Cardiac fibroblast (primary cell): ENCODE results near the gene ZNF554.

Experiments
- DNase-seq, 2 donors: peaks; one replicate each; pipeline versions ENCODE4 v3.0.0 to v3.0.0-alpha.2; 2010; ENCODE audit warnings: low read depth in 2 of 2
- H3K4me3 ChIP-seq, 2 donors: replicated peaks in 1 of 2; 1 replicate in 1 of 2; 2 replicates in 1 of 2; pipeline ENCODE4 v1.5.1; 2011; ENCODE audit warnings: low read depth in 2 of 2, low read length in 2 of 2, mild to moderate bottlenecking in 2 of 2, moderate library complexity in 1 of 2
- CTCF ChIP-seq: IDR thresholded peaks from one replicate; pipeline ENCODE4 v1.5.1; 2011; ENCODE audit warnings: low read depth, mild to moderate bottlenecking, low read length, inconsistent platforms

The ZNF554 gene

GRCh38 chr19:2820112-2820702 lies 539 bp downstream of the ZNF554 start:
- H3K4me3 ChIP-seq: peak overlapping the region; percentile 75 to 90
- no peak for TF ChIP-seq CTCF
- no peak for DNase-seq

- no peak overlapping the region for H3K4me3 ChIP-seq
Measured at GRCh38 chr19:2822846-2823245, 3.2 kb downstream of the ZNF554 start.

GRCh38 chr19:2823646-2824045 lies 4.0 kb downstream of the ZNF554 start:
- TF ChIP-seq CTCF: no peak
- DNase-seq: no peak
- H3K4me3 ChIP-seq: no peak overlapping the region

More at GRCh38 chr19:2822846-2823245, 3.2 kb downstream of the ZNF554 start:
- TF ChIP-seq CTCF: no peak
- DNase-seq: no peak

- TF ChIP-seq CTCF: no peak
- DNase-seq: no peak
- no peak overlapping the region for H3K4me3 ChIP-seq
Measured at GRCh38 chr19:2824129-2824528, 4.5 kb downstream of the ZNF554 start.

- no peak overlapping the region for H3K4me3 ChIP-seq
- TF ChIP-seq CTCF: no peak
- no peak for DNase-seq
Measured at GRCh38 chr19:2827022-2827421, 7.4 kb downstream of the ZNF554 start.

GRCh38 chr19:2827840-2828489 lies 8.3 kb downstream of the ZNF554 start:
- DNase-seq: no peak
- H3K4me3 ChIP-seq: no peak overlapping the region
- TF ChIP-seq CTCF: no peak
